Head of caudate nucleus (tissue), 42 donors: ENCODE results near the gene RTL10.
A peak's percentile ranks its signal among the peaks of the same experiment; 100 is the strongest.
"Not testable (repeated sequence)": the region's sequence is repeated elsewhere in the genome, so short reads cannot be mapped to it uniquely, and the experiment has no call there.

Experiments
- DNase-seq, 42 donors: peaks; one replicate each; pipeline versions ENCODE4 v3.0.0 to v3.0.0-alpha.2; 2020 to 2021; ENCODE audit warnings: mixed read lengths in 7 of 42
- intact Hi-C: fragments of 100-400 bp; cut with DNase I; formaldehyde crosslinking; loops from one replicate; pipeline ENCODE4 v1.15.0; 2022

RTL10 gene

DNA sequence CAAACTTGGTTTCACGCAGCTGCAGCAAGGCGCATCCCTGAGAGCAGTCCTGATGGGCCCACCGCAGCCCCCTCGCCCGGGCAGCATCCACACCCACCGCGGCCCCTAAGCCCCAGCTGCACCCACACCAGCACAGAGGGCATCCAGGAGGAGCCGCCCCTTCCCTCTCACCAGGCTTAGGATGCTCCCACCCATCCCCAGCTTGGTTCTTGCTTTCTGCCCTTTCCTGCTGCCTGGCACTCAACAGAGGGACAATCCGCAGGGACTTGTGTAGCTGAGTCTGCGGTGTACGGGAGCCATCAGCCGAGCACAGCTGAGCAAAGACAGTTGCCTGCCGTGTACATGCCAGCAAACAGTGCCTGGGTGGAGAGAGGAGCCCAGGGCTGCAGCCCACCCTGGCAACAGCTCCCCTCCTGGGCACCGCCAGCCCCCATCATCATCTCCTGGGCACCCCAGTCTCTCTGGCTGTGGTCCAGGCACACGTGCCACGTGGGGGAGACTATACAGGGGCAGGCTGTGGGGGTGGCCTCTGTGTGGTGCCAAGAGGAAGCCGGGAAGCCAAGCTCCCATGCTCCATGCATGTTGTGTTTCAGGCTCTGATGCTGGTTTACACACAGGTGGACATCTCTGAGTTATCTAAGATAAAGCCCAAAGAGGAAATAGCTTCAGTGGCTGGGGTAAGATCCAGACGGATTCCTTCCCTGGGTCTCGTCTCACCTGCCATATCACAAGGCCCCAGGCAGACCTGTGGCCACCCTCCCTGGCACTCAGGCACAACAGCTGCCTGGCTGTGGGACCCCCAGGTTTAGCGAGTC, 36.0 kb upstream of the RTL10 start:
- intact Hi-C loops: no loop called here
- DNase-seq: no peak

DNA sequence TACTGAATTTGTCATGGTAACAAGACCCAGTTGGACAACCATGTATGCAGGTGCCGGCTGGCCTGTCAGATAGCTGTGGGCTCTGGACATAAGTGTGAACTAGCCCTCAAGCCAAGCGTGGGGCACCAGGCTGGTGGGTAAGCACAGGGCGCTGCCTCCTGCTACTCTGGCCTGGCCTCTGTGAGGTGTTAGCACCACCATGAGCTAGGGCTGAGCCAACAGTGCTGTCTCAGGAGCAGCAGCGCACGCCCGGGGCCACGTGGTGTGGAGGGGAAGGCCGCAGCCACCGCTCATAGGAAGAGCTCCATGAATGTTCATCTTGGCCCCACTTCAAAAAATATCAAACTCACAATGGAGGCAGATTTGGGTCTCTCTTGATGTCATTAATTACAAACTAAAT, 35.3 kb upstream of the RTL10 start:
- no peak for DNase-seq
- intact Hi-C loops: no loop called here

DNA sequence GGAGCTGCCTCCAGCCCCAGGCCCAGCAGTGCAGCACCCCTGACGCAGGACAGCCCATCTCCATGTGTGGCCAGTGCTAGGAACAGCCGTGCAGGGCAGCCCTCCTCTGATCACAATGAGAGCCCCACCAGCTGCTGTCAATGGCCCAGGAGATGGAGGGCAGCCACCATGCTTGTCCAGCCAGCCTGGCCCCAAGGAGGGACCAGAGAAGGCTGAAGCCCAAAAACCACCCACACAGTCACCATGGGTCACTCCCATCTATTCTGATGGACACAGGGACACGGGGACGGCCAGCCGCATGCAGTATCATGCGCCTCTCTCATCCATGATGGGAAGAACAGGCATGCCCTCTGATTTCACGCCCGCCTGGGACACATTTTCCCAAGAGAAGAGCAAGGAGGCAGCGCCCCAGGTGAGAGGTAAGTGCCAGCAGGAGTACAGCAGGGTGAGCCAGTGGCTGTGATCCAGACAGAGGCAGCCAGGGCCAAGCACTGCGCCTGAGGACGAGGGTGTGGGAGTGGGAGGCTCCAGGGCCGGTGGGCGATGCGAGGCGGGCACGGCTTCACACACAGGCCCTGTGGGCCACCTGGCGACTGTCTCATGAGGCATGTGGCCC, 33.6 kb upstream of the RTL10 start:
- DNase-seq: no peak
- intact Hi-C loops: no loop called here

DNA sequence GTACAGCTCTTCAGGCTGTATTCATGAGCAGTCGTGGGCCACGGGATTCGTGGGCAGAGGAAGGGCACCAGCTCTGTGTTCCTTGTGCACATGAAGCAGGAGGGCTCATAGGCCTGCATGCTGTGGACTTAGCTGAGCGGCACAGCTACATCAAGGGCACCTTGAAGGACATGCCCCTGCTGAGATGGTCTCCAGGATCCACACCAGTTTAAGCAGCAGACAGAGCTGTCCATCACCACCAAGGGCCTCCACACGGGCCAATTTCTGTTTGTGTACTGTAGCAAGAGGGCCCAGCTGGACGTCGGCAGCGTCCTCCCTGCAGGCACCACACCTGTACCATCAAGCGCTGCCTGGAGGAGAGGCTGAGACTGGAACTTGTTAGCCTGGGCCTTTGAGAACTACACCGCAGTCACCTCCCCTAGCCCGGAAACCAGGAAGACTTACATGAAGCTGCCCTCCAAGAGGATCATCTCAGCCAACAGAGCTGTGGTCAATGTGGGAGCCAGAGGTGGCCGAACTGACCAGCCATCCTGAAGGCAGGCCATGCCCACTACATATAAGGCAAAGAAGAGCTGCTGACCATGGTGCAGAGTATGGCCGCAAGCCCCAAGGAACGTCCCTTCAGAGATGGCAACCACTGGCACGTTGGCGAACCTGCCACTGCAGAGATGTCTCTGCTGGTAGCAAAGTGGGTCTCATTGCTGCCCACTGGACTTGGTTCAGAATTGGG, 32.7 kb upstream of the RTL10 start:
- intact Hi-C loops: no loop called here
- peak in 7 of 42 donors; percentile 22 to 64 (median 38) for DNase-seq

DNA sequence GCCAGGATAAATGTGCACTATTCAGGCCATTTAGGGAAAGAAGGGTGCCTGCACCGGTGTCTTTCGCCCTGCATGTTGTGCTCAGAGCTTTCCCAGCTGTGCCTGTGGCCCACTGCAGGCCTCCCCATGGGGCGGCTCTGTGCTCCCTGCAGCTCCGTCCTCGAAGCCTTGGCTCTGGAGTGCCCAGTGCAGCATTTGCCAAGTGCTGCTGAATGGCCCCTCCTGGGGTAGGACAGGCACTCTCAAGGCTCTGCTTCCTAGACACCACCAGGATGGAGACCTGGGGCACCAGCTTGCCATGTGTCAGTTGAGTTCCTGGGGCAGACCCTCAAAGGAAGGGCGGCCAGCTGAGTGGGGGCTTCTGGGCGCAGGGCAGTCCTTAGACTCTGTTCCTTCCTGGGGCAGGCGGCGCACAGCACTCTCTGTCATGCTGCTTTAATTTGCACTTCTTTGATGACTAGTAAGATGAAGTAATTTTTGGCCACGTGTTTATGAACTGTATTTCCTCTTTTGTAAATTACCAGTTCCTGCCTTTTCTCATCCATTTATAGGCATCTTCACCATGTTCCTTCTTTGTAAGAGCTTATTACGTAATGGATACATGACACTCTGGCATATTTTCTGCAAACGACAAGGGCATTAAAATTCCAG, 32.1 kb upstream of the RTL10 start:
- intact Hi-C loops: no loop called here
- peak in 16 of 42 donors; percentile 18 to 69 (median 43) for DNase-seq

DNA sequence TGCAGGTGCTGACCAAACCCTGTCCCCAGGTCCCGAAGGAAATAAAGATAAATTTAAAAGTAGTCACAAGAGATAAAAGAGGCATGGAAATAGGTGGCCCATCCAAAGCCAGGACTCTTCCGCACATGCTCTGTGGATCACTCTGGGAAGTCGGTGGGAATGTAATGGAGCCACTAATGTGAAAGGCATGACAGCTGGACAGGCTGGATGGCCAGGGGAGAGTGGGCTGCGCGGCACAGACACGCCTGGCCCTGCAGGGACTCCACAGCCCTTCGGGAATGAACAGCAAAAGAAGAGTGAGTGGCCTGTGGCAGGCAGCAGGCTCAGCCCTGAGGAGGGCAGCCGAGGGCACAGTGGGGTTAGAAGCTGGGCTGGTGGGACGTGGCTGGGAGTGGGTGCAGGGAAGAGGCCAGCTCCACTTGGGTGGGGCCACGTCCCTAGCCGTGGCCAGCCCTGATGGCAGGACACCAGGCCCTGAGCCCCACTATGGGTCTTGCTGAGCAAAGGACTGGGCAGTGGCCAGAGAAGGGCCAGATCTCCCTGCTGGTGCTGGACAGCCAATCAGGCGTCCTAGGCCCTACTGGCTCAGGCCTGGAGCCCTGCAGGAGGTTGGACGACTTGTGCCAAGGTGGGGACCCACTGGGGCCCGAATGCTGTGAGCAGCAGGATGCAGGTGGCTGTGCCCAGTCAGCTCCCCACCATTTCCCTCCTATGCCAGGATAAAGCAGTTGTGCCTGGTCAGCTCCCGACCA, 31.3 kb upstream of the RTL10 start:
- DNase-seq: no peak
- intact Hi-C loops: no loop called here

DNA sequence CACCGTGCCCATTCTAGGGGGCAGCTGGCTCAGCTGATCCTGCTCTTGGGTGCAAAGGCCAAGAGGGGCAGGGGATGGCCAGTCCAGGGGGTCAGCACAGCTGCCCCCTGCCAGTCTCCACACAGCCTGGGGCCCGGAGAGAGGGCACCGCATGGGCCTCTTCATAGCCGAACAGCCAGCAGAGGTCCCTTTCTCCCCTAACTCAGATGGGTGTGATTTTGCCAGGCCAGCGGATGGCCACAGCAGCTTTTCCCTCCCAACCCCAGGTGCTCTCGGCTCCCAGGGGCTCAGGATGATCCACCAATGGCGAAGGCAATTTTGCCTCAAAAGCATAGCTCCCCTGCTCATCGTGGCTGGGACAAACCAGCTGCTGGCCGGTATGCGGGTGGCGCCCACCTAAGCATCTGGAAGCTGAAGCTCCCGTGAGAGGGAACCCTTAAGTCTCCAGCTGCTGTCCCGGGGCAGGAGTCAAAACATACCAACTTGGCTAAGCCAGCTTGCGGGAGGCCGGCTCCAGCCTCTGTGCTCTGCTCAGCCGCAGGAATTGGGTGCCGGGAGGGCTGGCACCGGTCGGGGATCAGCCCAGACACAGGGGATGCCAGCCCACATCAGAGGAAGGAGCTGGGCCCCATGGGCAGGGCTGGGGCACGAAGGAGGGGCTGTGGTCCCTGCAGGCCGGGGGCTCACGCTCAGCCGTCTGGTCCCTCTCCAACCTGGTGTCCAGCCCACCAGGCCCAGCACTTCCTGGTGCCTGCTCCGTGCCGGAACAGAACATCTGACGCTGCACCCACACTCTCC, 30.5 kb upstream of the RTL10 start:
- intact Hi-C loops: no loop called here
- no peak for DNase-seq

DNA sequence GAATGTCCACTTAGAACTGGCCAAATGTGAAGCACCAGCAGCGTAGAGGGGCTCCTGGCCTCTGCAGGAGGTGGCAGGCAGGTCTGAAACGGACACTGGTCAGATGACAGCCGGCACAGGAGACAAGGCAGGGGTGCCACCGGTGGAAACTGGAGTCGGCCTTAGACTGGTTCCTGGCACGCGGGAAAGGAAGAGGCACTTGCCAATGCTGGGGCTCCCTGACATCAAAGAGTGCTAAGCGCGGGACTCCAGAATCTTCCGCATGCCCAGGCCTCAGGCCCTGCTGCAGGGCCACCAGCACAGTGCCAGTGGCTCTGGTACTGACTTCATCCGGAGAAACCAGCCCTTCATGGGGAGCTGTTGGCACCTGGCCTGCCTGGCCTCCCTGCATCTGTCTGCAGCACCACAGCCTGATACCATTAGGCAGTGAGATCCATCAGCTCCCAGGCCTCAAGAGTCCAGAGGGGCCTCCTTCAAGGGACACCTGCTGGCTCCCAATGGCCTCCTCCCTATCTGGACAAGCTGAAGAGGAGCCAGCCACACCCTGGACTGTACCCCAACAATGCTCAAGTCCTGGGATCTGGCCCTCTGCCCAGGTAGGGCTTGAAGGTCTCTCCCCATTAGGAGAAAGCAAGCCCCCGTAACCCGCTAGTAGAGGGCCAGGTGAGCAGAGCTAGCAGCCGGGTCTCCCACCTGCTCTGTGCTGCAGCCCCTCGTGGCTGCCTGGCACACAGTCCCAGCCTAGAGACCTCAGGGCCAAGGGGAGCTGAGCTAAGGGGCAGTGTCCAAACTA, 29.7 kb upstream of the RTL10 start:
- intact Hi-C loops: no loop called here
- DNase-seq: peak in 1 of 42 donors; percentile 17

DNA sequence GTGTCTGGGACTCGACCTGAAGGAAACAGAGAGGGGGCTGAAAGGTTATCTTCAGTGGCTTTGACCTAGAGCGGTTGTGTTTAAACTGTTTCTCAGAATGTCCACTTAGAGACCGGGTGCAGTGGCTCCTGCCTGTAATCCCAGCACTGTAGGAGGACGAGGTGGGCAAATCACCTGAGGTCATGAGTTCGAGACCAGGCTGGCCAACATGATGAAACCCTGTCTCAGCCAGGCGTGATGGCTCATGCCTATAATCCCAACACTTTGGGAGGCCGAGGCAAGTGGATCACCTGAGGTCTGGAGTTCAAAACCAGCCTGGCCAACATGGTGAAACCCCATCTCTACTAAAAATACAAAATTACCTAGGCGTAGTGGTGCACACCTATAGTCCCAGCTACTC, 28.8 kb upstream of the RTL10 start:
- DNase-seq: peak in 1 of 42 donors; percentile 6
- intact Hi-C loops: not testable (repeated sequence)

DNA sequence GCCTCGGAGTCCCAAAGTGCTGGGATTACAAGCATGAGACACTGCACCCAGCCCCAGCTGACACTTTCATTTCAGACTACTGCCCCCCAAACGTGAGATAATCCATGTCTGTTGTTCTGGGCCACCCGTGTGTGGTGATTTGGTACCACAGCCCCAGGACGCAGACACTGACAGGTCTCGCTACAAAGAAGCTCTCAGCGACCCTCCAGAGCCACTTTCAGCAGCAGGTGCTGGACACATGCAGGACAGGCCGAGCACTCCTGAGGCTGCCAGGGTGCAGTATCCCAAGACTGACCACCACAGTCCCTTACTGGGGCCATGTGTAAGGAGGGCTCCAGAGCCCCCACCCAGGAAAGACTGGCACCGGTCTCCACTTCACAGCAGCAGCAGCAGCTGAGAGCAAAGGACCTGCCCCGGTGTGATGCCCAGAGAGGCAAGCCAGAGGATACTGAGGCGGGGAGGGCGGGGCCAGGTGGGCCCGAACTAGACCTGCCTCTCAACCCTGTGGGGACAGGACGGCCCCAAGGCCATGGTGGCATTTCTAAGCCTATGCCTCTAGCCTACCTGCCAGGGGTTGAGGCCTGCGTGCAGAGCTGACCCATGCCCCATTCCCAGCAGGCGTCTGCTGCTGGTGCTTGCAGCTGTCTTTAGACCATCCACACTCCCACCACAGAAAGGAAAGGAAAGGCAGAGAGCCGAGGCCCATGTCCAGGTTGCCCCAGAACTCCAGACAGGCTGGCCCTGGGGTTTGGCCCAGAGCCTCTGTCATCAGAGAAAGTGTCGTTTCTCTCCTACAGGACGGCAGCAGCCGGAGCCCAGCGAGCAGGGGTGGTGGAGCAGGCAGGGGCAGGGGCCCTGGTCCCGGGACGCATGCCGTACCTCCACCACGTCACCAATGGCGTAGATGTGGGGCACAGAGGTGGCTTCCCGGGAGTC, 28.0 kb upstream of the RTL10 start:
- intact Hi-C loops: no loop called here
- peak in 5 of 42 donors; percentile 3 to 27 (median 14) for DNase-seq

DNA sequence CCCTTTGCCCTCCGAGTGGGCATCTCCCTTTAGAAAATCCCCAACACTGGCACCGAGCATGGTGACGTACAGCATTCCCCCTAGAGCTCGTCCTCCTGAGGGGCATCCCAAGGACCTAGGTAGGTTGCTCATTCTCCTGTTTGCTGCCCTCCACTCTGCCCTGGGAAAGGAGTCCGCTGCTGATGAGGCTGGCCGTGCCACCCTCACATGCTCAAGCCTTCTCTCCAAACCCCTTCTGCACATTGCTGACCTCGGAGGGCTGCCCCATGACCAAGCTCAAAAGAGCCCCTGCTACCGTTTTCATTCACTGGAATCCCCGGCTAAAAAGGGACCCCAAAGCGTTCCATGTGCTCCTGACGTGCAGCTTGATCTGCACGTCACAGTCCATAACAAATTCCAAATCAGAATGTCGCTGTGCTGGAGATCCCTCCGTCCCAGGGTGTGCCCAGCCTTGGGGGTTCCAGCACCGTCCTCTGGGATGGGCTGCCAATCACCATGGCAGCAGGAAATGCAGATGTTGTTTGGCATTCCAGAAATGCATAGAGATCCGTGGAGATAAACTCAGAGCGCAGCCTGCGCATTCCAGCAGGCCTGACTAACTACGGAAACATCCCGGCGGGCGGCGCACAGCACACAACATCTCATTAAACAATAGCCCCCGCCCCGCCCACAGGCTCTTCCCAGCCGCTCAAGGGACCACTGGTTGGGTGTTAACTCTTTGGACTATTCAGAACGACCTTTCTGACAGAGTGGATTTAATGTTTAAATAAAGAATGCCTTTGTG, 26.3 kb upstream of the RTL10 start:
- intact Hi-C loops: no loop called here
- peak in 7 of 42 donors; percentile 3 to 27 (median 11) for DNase-seq

DNA sequence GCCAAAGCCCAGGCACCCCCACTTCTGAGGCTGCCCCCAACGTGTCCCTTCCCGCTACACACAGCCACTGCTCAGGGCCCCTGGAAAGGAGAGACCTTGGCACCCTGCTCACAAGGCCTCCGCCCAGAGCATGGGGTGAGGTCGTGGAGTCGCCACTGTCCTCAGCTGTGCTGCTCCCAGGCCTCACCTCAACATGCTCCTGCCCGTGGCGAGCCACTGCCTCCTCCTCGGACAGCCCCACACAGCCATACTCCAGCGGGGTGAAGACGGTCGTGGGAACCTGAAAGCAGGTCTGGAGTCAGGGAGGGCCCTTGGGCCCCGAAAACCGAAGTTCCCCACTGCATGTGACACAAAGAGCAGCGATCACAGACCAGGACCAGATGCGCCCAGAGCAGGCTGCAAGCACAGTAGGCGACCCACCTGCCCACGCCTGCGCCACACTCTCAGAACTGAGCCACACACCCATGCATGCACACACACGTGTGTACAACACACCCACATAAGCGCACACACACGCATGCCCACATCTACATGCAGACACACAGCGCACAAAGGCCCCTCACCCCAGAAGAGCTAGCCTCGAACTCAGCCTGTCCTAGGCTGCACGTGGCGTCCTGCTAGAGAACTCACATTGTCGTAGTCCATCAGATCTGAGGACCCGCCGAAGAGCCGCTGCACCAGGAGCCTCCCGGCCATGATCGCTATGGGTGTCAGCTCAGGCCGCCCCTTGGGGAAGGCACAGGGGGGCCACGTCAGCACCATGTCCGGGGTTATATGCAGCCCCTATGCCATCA, 25.5 kb upstream of the RTL10 start:
- DNase-seq: peak in 8 of 42 donors; percentile 1 to 16 (median 10)
- intact Hi-C loops: no loop called here

DNA sequence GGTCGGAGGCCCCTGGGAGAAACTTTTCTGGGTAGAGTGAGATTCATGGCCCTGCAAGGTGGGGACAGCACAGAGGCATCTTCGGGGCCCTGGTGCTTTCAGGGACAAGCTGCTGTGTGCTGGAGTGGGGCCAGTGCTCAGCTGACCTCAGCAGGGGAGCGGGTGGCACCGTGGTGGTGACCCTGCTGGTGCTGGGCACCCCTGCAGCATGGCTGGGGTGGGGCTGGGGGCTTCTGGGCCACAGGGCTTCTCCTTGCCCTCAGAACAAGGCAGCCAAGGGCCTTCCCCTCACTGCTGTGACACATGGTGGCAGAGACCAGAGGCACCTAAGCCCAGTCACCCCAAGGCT, 24.9 kb upstream of the RTL10 start:
- DNase-seq: peak in 6 of 42 donors; percentile 2 to 11 (median 6)
- intact Hi-C loops: no loop called here

DNA sequence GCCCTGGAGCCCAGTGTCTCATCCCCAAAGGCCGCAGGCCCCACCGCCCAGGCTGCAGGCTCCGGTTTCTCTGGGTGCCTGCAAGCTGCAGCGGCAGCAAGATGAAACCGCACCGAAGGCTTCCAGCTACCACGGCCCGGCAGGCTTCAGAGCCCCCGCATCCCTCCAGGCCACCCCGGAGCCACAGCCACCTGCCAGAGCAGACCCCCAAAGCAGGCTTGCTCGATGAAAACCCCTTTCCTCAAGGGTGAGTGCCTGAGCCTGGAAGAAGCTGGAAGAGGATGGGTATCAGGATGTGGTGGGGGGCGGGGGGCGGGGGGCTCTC, 24.5 kb upstream of the RTL10 start:
- intact Hi-C loops: no loop called here
- peak in 8 of 42 donors; percentile 3 to 23 (median 8) for DNase-seq
